C4-2B (cell line): ENCODE measurements around the gene DNAH1.

Experiments used
- H3K27ac ChIP-seq: fragments of 450-650 bp; 2 replicates; pipeline ENCODE4 v1.5.1; 2017
- ZFX ChIP-seq: fragments of 450-650 bp; IDR thresholded peaks from 2 replicates; pipeline ENCODE4 v1.6.1; 2017
- TF ChIP-seq, protein P1 (sequence below): fragments of 450-650 bp; conservative IDR thresholded peaks from 2 replicates; pipeline ENCODE4 v1.5.1; 2017; ENCODE audit warnings: mild to moderate bottlenecking

The DNAH1 gene

DNA sequence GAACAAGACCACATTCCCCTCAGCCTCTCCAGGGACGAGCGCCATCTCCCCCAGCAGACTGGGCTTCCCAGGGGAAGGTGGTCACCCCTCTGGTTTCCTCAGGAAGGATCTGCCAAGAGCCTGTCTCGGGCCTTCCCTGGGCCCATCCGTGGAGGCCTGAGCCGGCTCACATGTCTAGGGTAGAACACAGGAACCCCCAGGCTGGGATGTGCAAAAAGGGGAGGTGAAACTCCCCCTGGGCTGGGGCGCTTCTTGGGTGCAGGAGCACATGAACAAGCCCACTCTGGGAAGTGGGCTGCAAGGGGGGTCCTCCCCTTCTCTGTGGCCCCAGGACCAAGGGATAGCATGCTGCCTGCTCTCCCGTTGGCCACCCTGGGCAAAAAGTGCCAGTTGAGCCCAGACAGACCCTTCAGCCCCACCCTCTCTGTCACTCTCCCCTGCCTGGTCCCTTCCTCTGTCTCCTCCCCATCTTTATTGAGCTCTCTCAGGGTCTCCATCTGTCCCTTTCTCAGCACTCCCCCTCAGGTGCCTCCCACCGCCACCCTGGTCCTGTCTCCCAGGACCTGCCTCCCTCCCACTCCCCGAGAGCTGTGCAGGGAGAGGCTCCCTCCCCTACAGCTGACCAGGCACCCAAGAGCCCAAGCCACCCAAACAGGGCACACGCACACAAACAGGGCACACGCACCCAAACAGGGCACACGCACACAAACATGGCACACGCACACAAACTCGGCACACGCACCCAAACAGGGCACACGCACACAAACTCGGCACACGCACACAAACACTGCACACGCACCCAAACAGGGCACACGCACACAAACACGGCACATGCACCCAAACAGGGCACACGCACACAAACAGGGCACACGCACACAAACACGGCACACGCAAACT lies 127.9 kb downstream of the DNAH1 start:
- no peak for TF ChIP-seq ZFX
- peak overlapping the region; percentile 26; the same call in 1 of the 2 replicates for H3K27ac ChIP-seq

DNA sequence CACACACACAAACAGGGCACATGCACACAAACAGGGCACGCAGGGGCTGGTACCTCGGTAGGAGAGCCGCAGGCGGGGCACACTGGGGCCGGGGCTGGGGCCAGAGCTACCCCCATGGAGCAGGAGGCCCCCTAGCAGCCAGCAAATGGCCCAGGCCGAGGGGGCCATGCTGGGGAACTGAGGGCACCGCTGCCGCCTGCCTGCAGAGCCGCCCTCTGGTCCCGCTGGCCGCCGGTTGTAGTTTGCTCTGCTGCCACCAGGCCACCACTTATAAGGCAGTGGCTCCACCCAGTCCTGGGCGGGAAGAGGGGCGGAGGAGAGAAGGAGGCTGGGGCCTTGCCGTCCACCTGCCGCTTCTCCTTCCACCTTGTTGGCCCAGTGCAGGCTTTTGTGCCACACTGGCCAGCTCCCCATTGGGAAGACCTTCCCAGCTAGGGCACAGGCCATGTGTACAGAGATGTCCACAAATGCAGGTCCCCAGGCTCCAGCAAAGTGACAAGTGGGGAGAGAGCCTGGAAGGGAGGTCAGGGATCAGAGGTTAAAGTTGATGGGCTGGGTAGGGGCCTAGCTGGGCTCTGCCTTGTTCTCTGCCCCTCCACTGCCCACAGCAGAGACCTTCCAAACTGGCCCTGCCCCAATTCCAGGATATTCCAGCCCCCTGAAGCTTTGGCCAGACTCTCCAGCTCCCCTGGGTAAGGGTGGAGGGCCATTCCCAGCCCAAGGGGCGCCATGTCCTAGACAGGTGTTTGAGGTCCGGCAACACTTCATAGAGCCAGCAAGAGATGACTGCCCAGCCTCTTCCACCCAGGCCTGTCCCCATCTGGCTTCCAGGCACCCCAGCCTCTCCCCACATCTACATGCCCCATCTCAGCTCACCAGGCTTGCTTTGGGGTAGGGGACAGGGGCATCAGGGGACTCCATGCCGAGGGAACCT lies 129.0 kb downstream of the DNAH1 start, which contains the start of gene SEMA3G:
SEMA3G (minus strand) TSS at position 244 of the 934 bp plus-strand sequence; CDS start at position 168, 76 bp downstream.
- TF ChIP-seq, protein P1, sequence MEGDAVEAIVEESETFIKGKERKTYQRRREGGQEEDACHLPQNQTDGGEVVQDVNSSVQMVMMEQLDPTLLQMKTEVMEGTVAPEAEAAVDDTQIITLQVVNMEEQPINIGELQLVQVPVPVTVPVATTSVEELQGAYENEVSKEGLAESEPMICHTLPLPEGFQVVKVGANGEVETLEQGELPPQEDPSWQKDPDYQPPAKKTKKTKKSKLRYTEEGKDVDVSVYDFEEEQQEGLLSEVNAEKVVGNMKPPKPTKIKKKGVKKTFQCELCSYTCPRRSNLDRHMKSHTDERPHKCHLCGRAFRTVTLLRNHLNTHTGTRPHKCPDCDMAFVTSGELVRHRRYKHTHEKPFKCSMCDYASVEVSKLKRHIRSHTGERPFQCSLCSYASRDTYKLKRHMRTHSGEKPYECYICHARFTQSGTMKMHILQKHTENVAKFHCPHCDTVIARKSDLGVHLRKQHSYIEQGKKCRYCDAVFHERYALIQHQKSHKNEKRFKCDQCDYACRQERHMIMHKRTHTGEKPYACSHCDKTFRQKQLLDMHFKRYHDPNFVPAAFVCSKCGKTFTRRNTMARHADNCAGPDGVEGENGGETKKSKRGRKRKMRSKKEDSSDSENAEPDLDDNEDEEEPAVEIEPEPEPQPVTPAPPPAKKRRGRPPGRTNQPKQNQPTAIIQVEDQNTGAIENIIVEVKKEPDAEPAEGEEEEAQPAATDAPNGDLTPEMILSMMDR: no peak; the same call in 1 of the 2 replicates
- TF ChIP-seq ZFX: 0 out of 2 replicates have a peak, but pooled peaks have one; percentile 13
- peak within 1 kb of the TSS; percentile 26 for H3K27ac ChIP-seq

DNA sequence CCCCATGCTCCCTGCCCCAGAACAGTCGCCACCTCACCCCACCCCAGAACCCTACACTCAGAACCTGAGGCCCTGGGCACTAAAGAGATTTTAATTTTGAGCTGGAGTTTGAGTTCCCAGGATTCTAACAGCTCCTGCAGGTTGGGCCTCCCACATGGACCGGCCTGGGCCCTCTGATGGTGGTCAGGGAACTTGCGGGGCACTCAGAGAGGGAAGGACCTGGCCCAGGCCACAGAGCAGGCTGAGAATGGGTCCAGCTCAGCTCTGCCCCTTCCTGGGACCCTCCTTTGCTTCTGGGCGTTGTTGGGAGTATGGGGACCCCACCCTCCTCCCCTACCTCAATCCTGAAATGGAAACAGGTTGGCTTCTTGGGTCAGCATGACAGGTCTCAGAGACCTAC lies 129.9 kb downstream of the DNAH1 start:
- TF ChIP-seq, protein P1: no peak
- no peak for TF ChIP-seq ZFX
- H3K27ac ChIP-seq: no peak overlapping the region

DNA sequence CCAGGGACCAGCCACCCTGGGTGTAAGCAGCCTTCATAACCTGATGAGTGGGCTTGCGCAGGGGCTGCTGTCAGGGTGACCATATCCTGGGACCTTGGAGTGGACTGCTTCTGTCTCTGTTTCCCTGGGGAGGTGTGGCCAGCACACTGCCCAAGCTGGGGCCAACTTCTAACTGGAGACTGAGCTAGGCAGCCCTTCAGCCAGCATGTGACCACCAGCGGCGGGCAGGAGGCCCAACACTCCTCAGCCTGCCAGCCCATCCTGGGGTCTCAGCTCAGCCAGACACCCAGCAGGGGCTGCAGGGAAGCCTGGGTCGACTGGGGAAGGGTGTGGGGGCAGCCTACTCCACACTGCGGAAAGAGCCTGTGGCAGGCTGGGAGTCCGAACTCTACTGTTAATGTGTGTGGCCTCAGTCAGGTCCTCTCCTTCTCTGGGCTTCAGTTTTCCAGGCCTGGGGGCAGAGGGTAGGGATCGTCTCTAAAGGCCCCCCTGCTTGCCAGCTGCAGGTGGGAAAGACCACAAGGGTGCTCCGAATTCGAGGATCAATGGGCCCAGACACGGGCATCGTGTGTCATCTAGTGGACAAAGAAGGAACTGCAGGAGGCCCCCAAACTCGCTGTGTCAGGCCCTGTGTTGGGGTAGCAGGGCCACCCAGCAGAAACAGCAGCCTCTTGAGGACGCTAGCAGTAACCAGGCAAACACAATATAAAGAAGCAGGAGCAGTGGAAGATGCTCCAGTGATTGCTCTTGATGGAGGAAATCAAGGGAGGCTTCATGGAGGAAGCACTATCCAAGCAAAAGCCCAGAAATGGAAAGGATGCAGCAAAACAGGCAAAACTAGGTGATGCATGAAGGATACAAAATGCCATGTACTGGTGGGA lies 130.8 kb downstream of the DNAH1 start:
- no peak overlapping the region for H3K27ac ChIP-seq
- TF ChIP-seq, protein P1: peak; percentile 97
- no peak for TF ChIP-seq ZFX

DNA sequence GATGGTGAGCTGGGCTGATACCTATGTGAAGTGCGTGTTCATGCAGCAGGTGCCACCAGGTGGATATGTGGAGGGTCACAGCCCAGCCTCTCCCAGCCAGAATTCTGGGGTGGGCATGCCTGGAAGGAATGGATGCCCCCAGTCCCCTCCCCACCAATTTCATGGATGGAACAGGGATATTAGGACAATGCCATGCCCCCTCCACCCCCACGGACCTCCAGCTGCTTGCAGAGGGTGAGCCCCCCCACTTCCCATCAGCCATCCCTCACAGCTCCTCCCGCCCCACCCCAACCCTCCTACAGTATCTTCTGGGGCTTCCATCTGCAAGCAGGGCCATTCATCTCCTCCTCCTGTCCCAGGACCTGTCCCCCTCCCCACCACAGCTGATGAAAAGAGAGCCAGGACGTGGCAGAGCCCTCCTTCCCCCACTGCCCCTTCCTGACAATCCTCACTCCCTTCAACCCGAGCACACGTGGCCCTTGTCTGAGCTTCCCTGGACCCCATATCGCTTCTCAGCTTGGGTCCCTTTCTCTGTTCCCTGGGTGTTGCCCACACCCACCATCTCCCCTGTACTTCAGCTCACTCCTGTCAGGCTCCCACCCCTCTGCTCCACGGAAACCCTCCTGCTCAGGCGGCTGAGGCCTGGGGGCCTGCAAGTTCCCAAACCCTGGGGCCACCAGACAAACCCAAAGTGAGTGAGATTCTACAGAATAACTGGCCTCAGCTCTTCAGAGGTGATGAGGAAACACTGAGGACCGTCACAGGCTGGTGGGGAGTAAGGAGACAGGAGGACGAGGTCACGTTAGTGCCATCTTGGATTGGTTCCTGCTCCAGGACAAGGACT lies 131.6 kb downstream of the DNAH1 start:
- no peak overlapping the region for H3K27ac ChIP-seq
- no peak for TF ChIP-seq ZFX
- TF ChIP-seq, protein P1: peak; percentile 29; the same call in 1 of the 2 replicates
